ENCODE data around the gene IDS.
"Not testable (repeated sequence)": the region's sequence is repeated elsewhere in the genome, so short reads cannot be mapped to it uniquely, and the experiment has no call there.

The IDS gene

DNA sequence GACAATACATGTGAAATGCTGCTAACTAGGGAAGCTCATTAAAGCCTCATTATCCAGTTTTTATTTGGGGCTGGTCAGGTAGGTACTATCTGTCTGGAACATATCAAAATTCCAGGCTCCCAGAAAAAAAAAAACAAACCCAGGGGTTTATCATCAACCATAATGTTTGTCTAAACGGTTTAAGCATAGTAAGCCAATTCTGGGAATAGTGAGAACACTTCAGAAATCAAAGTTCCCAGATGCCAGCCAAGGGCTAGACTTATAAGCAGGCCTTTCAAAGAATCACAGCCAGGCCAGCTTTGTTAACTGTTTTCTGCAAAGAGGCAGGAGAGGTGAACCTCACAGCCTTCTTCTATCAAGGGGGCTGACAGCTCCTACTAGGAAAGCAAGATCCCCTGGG is 8.1 kb downstream of the IDS start:
- Mint-ChIP-seq H3K27ac (no peak overlapping the region), H3K4me3 (no peak overlapping the region), H3K9me3 (no peaks in the 10 kb centered on the region), H3K4me1 (ENCODE audit: low read depth) (peaks cover 23% of the 10 kb centered on the region), H3K36me3 (ENCODE audit: low read depth) (peaks cover 53% of the 10 kb centered on the region), H3K27me3 (peaks cover 11% of the 10 kb centered on the region)
- DNase-seq = no peak

DNA sequence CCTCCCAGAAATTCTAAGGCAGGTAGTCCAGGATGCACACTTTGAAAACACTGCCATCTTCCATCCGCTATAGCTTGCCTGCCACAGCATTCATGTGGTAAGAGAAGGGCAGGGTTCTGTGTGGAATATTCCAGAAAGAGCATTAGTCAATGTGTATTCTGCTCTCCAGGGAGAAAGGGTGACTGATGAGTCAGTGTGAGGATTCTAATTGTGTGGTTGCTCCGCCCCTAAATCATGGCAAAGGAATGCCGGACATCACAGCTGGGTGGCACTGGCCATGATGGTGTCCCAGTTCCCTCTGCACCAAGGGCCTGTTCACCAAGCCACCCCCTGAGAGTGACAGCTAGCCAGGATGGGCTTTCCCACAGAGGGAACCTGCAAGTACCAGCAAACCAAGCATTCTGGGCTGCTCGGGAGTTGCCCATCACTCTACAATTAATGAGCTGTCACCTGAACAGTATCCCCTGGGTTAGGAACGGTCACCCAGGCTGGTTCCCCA is 9.5 kb downstream of the IDS start:
- no peaks in the 10 kb centered on the region for H3K9me3 Mint-ChIP-seq
- H3K4me1 Mint-ChIP-seq (ENCODE audit: low read depth) = peaks cover 11% of the 10 kb centered on the region
- no peak overlapping the region for H3K27ac Mint-ChIP-seq
- H3K27me3 Mint-ChIP-seq = peaks cover 11% of the 10 kb centered on the region
- H3K36me3 Mint-ChIP-seq (ENCODE audit: low read depth) = peaks cover 43% of the 10 kb centered on the region
- H3K4me3 Mint-ChIP-seq = no peak overlapping the region
- no peak for DNase-seq

DNA sequence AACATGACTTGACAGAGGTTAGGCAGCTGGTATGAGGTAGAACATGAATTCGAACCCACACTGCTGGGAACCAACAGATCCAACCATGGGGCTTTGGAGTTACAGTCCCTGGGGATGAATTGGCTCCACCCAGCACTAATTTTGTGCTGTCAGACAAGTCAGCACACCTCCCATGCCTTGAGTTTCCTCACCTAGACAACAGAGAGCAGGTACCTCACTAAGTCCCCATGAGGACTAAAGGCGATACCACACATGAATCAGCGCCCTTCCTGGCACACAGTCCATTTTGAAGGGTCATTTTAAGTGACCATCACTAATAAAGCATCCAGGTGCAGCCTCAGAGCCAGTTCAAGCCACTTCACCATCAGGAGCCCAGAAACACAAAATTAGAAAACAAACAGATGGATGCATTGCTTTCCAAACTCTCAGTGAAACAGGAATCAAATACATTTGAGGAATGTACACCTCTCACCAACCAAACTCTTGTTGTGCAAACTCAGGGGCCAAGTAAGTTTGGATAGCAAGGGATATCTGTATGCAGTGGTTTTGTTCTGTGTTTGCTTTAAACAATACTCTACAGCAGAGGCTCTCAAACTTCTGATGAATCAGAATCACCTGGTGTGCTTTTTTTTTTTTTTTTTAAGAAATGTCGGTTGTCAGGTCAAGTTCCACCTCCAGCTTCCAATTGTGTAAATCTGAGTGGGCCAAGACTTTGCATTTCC is 10.1 kb downstream of the IDS start:
- Mint-ChIP-seq H3K4me3 (no peak overlapping the region), H3K27ac (peak overlapping the region; percentile 30), H3K9me3 (no peaks in the 10 kb centered on the region), H3K36me3 (ENCODE audit: low read depth) (peaks cover 43% of the 10 kb centered on the region), H3K4me1 (ENCODE audit: low read depth) (peaks cover 5% of the 10 kb centered on the region), H3K27me3 (peaks cover 11% of the 10 kb centered on the region)
- DNase-seq = no peak

DNA sequence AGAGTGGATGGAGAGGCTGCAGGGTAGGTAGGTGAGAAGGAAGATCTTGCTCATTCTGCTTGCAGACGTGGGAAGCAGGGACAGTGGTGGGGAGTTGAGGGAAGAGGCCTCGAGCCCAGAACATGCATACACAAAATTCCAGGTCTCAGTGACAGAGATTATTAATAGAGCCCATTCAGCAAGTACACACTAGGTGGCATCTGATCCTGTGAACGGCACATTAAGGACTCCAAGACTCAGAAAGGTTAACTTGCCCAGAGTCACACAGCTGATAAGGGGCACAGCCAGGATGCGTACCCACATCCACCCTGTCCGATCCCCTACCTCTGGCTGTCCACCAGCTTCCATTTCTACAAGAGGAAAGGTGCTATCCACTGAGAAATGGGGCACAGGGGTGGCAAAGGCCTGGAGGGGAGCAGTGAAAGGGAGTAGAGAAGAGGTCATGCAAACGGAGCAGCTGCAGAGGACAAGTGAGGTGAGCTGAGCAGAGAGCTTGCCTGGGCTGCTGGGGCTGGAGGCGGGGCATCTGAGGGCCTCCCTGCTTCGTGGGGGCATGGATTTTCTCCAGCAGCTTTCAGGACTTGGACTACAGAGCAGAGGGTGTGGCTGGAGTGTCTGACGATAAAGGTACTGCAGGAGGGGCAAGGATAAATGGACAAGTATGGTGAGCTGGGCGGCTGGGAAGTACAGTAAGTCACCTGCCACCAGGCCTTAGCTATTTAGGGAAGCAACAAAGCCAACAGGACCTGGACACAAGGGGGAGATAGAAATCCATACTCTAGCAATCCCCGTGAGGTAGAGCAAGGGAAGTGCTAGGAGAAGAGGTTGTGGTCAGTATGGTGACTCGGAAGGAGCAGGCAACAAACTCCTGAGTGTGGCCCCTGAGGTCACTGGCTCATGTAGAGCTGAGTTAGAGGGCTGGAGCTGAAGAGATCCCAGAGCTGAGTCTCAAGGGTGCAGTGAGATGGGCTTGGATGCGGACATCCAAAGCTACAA is 11.2 kb downstream of the IDS start:
- DNase-seq = no peak
- Mint-ChIP-seq H3K4me3 (no peak overlapping the region), H3K4me1 (ENCODE audit: low read depth) (peaks cover 2% of the 10 kb centered on the region), H3K27me3 (peaks cover 11% of the 10 kb centered on the region), H3K36me3 (ENCODE audit: low read depth) (peaks cover 43% of the 10 kb centered on the region), H3K9me3 (no peaks in the 10 kb centered on the region), H3K27ac (no peak overlapping the region)

DNA sequence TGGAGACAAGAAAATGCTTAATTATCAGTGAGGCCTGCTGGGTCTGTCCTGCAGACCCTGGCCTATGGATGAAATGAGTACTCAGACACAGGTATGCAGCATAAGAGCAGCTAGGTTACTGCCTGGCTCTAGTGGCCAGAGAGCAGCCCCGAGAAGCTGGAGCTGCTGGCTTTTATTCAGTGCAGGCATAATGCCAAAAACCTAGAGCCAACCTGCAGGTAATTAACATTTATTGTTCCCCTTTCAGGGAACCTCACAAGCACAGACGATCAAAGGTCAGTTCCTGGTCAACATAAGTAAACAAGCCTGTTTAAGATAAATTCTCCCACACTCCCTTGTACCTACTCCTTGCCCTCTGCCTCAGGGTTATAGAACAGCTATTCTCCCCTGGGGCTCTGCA is 13.3 kb downstream of the IDS start:
- no peaks in the 10 kb centered on the region for H3K9me3 Mint-ChIP-seq
- no peak for DNase-seq
- H3K36me3 Mint-ChIP-seq (ENCODE audit: low read depth) = peaks cover 35% of the 10 kb centered on the region
- H3K4me1 Mint-ChIP-seq (ENCODE audit: low read depth) = peaks cover 6% of the 10 kb centered on the region
- no peak overlapping the region for H3K27ac Mint-ChIP-seq
- H3K4me3 Mint-ChIP-seq = no peak overlapping the region
- H3K27me3 Mint-ChIP-seq = peaks cover 8% of the 10 kb centered on the region

DNA sequence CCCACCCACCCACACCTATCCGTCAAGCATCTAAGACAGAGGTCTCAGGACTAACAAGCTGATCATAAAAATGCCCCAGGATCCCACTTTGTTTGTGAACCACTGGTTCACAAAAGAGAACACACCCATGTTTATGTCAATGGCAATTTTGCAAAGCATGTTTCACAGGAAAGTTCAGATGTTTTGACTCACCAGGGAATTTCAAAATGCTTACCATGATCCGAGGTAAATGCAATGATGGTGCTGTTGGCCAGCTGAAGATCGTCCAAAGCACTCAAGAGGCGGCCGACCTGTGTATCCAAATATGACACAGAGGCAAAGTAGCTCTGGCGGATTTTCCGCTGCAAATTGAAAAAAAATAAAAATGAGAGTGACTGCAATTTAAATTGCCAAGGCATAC is 15.0 kb downstream of the IDS start:
- Mint-ChIP-seq H3K27ac (no peak overlapping the region), H3K27me3 (peaks cover 11% of the 10 kb centered on the region), H3K4me1 (ENCODE audit: low read depth) (peaks cover 6% of the 10 kb centered on the region), H3K4me3 (no peak overlapping the region), H3K9me3 (no peaks in the 10 kb centered on the region), H3K36me3 (ENCODE audit: low read depth) (peaks cover 48% of the 10 kb centered on the region)
- DNase-seq = no peak

DNA sequence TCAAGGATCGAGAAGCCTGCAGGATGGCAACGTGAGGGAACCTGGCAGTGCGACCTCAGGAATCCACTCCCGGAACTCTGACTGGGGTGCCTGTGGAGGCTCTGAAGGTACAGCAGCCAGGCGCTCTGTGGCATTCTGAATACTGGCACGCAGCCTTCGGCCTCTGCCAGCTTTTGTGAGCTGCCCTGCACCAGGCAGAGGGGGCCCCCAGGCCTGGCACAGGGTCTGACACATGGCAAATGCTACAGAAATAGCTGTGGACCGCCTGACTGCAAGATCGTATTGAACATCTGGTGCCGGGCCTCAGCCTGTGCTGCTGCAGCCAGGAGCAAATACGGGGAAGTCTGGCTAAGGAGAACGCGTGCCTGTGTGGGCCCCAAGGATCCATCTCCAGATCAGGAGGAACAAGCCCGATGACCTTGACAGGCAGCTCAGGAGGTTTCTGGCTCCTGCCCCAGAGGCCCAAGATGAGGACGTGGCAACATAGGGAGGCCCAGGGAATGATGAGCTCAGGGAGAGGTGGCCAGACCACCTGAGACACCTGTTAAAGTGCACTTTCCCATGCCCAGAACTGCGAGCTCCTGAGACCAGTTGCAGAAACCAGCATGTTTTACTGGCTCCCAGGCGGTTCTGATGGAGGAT is 16.6 kb downstream of the IDS start:
- H3K4me1 Mint-ChIP-seq (ENCODE audit: low read depth); DNase-seq; H3K27ac Mint-ChIP-seq; H3K9me3 Mint-ChIP-seq; H3K4me3 Mint-ChIP-seq: not testable (repeated sequence)
- peaks cover 11% of the 10 kb centered on the region for H3K27me3 Mint-ChIP-seq
- H3K36me3 Mint-ChIP-seq (ENCODE audit: low read depth) = peaks cover 56% of the 10 kb centered on the region

DNA sequence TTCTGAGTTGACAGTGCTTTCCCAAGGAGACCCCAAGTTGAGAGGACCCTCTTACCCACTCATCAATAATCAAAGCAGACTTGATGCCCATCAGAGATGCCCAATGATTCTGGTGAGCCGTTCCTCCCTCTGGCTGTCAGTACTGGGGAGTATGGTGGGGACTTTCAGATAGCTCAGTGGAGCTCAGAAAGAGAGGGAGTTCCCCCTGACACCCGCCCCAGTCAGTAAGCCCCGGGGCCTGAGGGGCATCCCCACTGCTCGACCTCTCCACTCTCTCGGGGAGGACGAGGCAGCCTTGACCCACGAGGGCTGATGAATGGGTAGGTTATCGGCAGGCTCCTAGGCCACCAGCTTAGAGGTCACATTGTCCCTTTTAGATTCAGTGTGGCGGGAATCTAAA is 17.1 kb downstream of the IDS start:
- H3K4me1 Mint-ChIP-seq (ENCODE audit: low read depth); DNase-seq; H3K27ac Mint-ChIP-seq; H3K4me3 Mint-ChIP-seq; H3K9me3 Mint-ChIP-seq: not testable (repeated sequence)
- peaks cover 11% of the 10 kb centered on the region for H3K27me3 Mint-ChIP-seq
- peaks cover 58% of the 10 kb centered on the region for H3K36me3 Mint-ChIP-seq (ENCODE audit: low read depth)

DNA sequence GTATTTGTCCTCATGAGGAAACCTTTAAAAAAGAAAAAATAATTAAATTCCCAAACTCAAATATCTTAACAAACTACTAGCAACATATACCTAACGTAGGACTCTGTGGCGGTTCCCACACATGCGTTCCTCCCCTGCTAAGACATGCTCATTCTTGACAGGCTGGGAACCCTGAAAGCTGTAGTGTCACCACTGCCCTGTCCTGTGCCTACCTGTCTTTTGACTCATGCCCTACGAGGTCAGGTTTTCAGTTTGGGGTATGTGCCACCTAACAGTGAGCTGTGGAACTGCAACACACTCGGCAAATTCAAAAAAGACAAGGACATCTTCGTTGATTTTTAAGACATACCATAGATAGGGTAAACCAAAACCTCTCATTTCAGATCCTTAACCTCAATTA is 17.8 kb downstream of the IDS start:
- H3K27ac Mint-ChIP-seq = peak overlapping the region; percentile 15

DNA sequence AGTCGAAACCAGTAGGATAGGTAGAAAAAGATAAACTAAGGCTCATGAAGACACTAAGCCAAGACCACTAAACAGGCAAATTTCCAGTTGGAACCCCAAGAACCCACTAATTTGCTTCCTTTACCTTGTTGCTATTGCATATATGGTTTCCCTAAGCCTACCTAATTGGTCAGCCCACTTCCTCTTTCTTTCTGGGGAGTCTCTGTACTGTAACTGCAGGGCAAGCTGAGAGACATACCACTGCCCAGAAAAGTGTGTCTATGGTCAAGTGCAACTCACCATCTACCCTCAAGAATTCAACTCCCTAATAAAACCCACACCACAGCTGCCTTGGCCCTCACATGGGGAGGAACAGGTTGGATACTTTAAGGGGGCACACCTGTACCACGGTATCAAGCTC is 28.6 kb downstream of the IDS start:
- Mint-ChIP-seq H3K4me3 (no peak overlapping the region), H3K9me3 (no peaks in the 10 kb centered on the region), H3K36me3 (ENCODE audit: low read depth) (peaks cover 25% of the 10 kb centered on the region), H3K27ac (no peak overlapping the region), H3K27me3 (peaks cover 28% of the 10 kb centered on the region), H3K4me1 (ENCODE audit: low read depth) (no peaks in the 10 kb centered on the region)
- no peak for DNase-seq

More for the DNA sequence above, 17.8 kb downstream of the IDS start:
- Mint-ChIP-seq H3K4me3 (no peak overlapping the region), H3K36me3 (ENCODE audit: low read depth) (peaks cover 64% of the 10 kb centered on the region), H3K4me1 (ENCODE audit: low read depth) (peaks cover 6% of the 10 kb centered on the region), H3K27me3 (peaks cover 11% of the 10 kb centered on the region), H3K9me3 (no peaks in the 10 kb centered on the region)
- DNase-seq = no peak

DNA sequence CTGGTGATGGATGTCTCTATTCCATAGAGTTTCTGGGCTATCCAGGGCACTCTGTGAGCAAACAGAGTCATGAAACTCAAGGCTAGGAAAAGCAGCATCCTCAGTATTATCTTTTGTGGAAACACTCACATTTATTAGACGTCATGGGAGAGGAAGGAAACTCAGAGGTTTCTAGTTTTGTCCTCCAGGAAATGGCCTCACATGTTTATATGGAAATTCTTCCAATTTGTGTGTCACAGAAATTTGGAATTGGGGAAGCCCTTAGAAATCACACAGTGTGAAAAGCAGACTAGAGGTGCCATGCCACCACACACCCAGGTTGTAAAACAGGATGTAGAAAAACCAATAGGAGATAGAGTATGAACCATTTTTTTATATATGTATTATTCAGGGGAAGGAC is 31.1 kb downstream of the IDS start:
- Mint-ChIP-seq H3K27ac (no peak overlapping the region), H3K27me3 (peaks cover 47% of the 10 kb centered on the region), H3K36me3 (ENCODE audit: low read depth) (peaks cover 14% of the 10 kb centered on the region), H3K4me1 (ENCODE audit: low read depth) (peaks cover 4% of the 10 kb centered on the region), H3K9me3 (no peaks in the 10 kb centered on the region), H3K4me3 (no peak overlapping the region)
- DNase-seq = no peak

DNA sequence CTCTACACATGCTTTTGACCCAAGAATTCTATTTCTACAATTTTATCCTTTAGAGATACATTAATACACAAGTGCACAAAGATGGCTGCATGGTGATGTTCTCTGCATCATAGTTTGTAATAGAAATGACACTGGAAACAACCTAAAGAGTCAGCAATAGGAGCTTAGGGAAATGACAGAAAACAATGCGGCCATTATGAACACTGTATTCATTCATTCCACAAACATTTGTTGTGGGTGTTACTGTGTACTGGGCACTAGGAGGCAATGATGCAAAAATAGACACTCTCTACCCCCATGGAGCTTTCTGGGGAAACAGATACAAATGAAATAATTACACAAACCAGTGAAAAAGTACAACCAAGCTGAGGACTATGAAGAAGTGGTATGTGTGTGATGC is 32.0 kb downstream of the IDS start:
- DNase-seq = no peak
- Mint-ChIP-seq H3K36me3 (ENCODE audit: low read depth) (peaks cover 8% of the 10 kb centered on the region), H3K4me3 (no peak overlapping the region), H3K9me3 (no peaks in the 10 kb centered on the region), H3K27me3 (peaks cover 50% of the 10 kb centered on the region), H3K4me1 (ENCODE audit: low read depth) (peaks cover 4% of the 10 kb centered on the region), H3K27ac (no peak overlapping the region)

DNA sequence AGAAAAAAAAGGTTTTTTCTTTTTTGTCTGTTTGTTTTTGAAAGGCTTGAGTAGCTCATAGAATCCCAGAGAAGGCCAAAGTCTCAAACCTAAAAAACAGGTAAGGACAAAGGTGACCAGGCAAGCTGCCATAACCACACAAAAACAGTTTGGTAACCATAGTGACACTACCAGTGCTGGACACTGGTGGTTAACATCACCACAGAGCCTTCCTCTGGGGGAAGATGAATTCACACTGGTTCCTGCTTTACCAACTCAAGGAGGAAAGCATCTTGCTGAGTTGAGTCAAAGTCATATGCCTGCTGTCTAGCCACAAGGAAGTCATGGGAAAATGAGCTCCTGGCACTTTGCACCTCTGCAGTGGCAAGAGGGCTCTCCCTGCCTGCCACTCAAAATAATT is 32.5 kb downstream of the IDS start:
- Mint-ChIP-seq H3K27ac (no peak overlapping the region), H3K36me3 (ENCODE audit: low read depth) (peaks cover 3% of the 10 kb centered on the region), H3K9me3 (no peaks in the 10 kb centered on the region), H3K27me3 (peaks cover 53% of the 10 kb centered on the region), H3K4me1 (ENCODE audit: low read depth) (peaks cover 4% of the 10 kb centered on the region), H3K4me3 (no peak overlapping the region)
- DNase-seq = no peak

DNA sequence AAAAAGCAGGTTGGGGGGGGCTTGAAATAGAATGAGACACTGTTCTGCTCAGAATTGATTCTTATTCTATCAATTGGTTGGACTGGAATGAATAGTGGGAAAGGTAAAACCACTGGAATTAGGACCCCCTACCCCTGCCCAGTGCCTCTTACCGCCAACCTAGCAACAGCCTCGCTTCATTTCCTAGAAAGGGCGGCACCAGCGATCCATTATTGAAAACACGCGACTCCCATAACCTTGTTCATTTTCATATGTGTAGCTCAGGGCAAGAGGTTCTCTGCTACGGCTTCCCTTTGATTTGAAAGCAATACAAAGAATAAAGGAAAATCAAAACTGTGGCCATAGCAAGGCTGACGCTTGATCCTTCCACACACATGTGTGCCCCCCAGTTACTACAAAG is 33.7 kb downstream of the IDS start:
- no peak for DNase-seq
- Mint-ChIP-seq H3K27ac (no peak overlapping the region), H3K27me3 (peaks cover 50% of the 10 kb centered on the region), H3K36me3 (ENCODE audit: low read depth) (no peaks in the 10 kb centered on the region), H3K9me3 (no peaks in the 10 kb centered on the region), H3K4me1 (ENCODE audit: low read depth) (peaks cover 4% of the 10 kb centered on the region), H3K4me3 (no peak overlapping the region)
